GM12874 (cell line): Measurements from ENCODE around the gene SH3BP4.

Source experiments
- CTCF ChIP-seq: IDR thresholded peaks from 2 replicates; pipeline ENCODE4 v1.5.1; 2011; ENCODE audit warnings: low read depth, mild to moderate bottlenecking, control low read depth, low read length, moderate library complexity; ENCODE audit not compliant: insufficient read depth

Gene SH3BP4

GRCh38 chr2:235028646-235029045 lies 76.8 kb downstream of the SH3BP4 start:
- TF ChIP-seq CTCF = no peak

- TF ChIP-seq CTCF = no peak
Observed at GRCh38 chr2:235029054-235029453, 77.2 kb downstream of the SH3BP4 start.

GRCh38 chr2:235030126-235030525 lies 78.3 kb downstream of the SH3BP4 start:
- no peak for TF ChIP-seq CTCF

- no peak for TF ChIP-seq CTCF
Observed at GRCh38 chr2:235030936-235031335, 79.1 kb downstream of the SH3BP4 start.

- no peak for TF ChIP-seq CTCF
Observed at GRCh38 chr2:235031686-235032373, 80.0 kb downstream of the SH3BP4 start.

GRCh38 chr2:235032466-235032865 lies 80.6 kb downstream of the SH3BP4 start:
- TF ChIP-seq CTCF = no peak

GRCh38 chr2:235032949-235033348 lies 81.1 kb downstream of the SH3BP4 start:
- TF ChIP-seq CTCF = no peak
